ENCODE data around the gene PLAAT5.

The PLAAT5 gene

DNA sequence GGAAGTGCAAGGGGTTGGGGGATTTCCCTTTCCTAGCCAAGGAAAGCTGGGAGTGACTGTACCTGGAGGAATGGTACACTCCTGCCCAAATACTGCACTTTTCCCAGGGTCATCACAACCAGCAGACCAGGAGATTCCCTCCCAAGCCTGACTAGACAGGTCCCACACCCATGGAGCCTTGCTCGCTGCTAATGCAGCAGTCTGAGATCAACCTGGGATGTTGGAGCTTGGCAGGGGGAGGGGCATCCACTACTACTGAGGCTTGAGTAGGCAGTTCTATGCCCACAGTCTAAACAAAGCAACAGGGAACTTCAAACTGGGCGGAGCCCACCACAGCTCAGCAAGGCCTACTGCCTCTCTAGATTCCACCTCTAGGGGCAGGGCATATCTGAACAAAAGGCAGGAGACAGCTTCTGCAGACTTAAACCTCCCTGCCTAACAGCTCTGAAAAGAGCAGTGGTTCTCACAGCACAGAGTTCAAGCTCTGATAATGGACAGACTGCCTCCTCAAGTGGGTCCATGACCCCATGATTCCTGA, 62.9 kb downstream of the PLAAT5 start:
- H4K20me1 ChIP-seq (ENCODE audit: control insufficient read depth, insufficient read depth, low read depth, low read length), result no peaks in the 10 kb centered on the region
- no peaks in the 10 kb centered on the region for H3K27me3 ChIP-seq (ENCODE audit: control insufficient read depth, low read length)
- no peaks in the 10 kb centered on the region for H3K9me3 ChIP-seq (ENCODE audit: control insufficient read depth, insufficient read depth, low read length)
- TF ChIP-seq CTCF (IDR thresholded peaks at IDR 0.05; ENCODE audit: low read depth, low read length, poor library complexity, severe bottlenecking) (no peak), EZH2phosphoT487 (IDR thresholded peaks at IDR 0.05; ENCODE audit: borderline replicate concordance, low read length) (no peak)
- no peaks in the 10 kb centered on the region for H3K36me3 ChIP-seq (ENCODE audit: control insufficient read depth, low read length)
- H3F3A ChIP-seq (ENCODE audit: control insufficient read depth, insufficient read depth), result no peaks in the 10 kb centered on the region
- H3K4me1 ChIP-seq (ENCODE audit: control insufficient read depth, low read length), result no peaks in the 10 kb centered on the region
- no peaks in the 10 kb centered on the region for H3K79me2 ChIP-seq (ENCODE audit: control insufficient read depth, low read length)
- H3K4me2 ChIP-seq (ENCODE audit: low read length), result no peak overlapping the region
- H3K27ac ChIP-seq (ENCODE audit: low read depth, low read length), result no peak overlapping the region
- no peaks in the 10 kb centered on the region for H3K9me2 ChIP-seq (replicated peaks; ENCODE audit: control insufficient read depth, low read length)
- H3K4me3 ChIP-seq (ENCODE audit: low read length), result no peak overlapping the region

- no peaks in the 10 kb centered on the region for H3K9me2 ChIP-seq (replicated peaks; ENCODE audit: control insufficient read depth, low read length)
- no peaks in the 10 kb centered on the region for H3F3A ChIP-seq (ENCODE audit: control insufficient read depth, insufficient read depth)
- H3K9me3 ChIP-seq (ENCODE audit: control insufficient read depth, insufficient read depth, low read length), result no peaks in the 10 kb centered on the region
- no peaks in the 10 kb centered on the region for H3K79me2 ChIP-seq (ENCODE audit: control insufficient read depth, low read length)
- no peaks in the 10 kb centered on the region for H4K20me1 ChIP-seq (ENCODE audit: control insufficient read depth, insufficient read depth, low read depth, low read length)
- no peak for TF ChIP-seq CTCF (IDR thresholded peaks at IDR 0.05; ENCODE audit: low read depth, low read length, poor library complexity, severe bottlenecking)
- TF ChIP-seq EZH2phosphoT487 (IDR thresholded peaks at IDR 0.05; ENCODE audit: borderline replicate concordance, low read length), result no peak
- H3K4me3 ChIP-seq (ENCODE audit: low read length), result no peak overlapping the region
- H3K4me1 ChIP-seq (ENCODE audit: control insufficient read depth, low read length), result no peaks in the 10 kb centered on the region
- H3K27me3 ChIP-seq (ENCODE audit: control insufficient read depth, low read length), result no peaks in the 10 kb centered on the region
- no peak overlapping the region for H3K4me2 ChIP-seq (ENCODE audit: low read length)
- H3K36me3 ChIP-seq (ENCODE audit: control insufficient read depth, low read length), result no peaks in the 10 kb centered on the region
- no peak overlapping the region for H3K27ac ChIP-seq (ENCODE audit: low read depth, low read length)
These were observed 73.7 kb downstream of the PLAAT5 start for GRCh38 chr11:63417174-63417852.

Measured in DOHH2 (cell line).